B cell (primary cell): Measurements from ENCODE around the gene P2RX7. TPM values are rescaled to one million over a fixed set of nuclear protein-coding genes. Genes with fewer than 3 reads are reported as not detected.

Source experiments
- ATAC-seq: fragments of 200-7000 bp; cut with Tn5 transposase; one replicate; pipeline ENCODE4 v1.10.0; 2021; ENCODE audit warnings: low read depth, mild to moderate bottlenecking, moderate number of reproducible peaks, moderate library complexity
- CTCF ChIA-PET: fragments of 350-600 bp; sonication (Branson Sonifier 250); formaldehyde crosslinking; loops from one replicate; lab custom pipeline; 2021; ENCODE audit warnings: antibody characterized with exemption, inconsistent platforms; lab: Charles Lee
- POLR2A ChIA-PET: fragments of 350-600 bp; sonication (Branson Sonifier 250); formaldehyde crosslinking; loops from one replicate; lab custom pipeline; 2021; ENCODE audit warnings: antibody characterized with exemption; lab: Charles Lee
- DNase-seq: peaks from one replicate; pipeline ENCODE4 v3.0.0; 2013
- H2AFZ ChIP-seq: 2 replicates; pipeline ENCODE4 v1.6.1; 2012; ENCODE audit warnings: mild to moderate bottlenecking, low read depth, low read length; ENCODE audit not compliant: insufficient read depth, poor library complexity, severe bottlenecking
- H3K27ac ChIP-seq, 2 donors: 1 replicate in 1 of 2; 2 replicates in 1 of 2; pipeline ENCODE4 v1.5.1; 2012 to 2013; ENCODE audit warnings: low read length in 2 of 2, mild to moderate bottlenecking in 2 of 2, moderate library complexity in 1 of 2
- H3K27me3 ChIP-seq, 4 experiments: fragments of 200-600 bp in 1 of 4; sonication (generic) in 1 of 4; replicated peaks in 1 of 4; 1 replicate in 2 of 4; 2 replicates in 2 of 4; pipeline versions ENCODE4 v1.6.1 to v1.7.0; 2013 to 2016; ENCODE audit warnings: low read length in 3 of 4, mild to moderate bottlenecking in 2 of 4, mixed read lengths in 1 of 4, moderate library complexity in 1 of 4; ENCODE audit not compliant: insufficient read depth in 4 of 4, control insufficient read depth in 3 of 4; ENCODE audit errors: control extremely low read depth in 1 of 4
- H3K36me3 ChIP-seq, 2 experiments: replicated peaks in 1 of 2; 1 replicate in 1 of 2; 2 replicates in 1 of 2; pipeline versions ENCODE4 v1.6.1 to v1.7.1; 2013; ENCODE audit warnings: low read length in 1 of 2; ENCODE audit not compliant: insufficient read depth in 2 of 2, control insufficient read depth in 1 of 2; ENCODE audit errors: control extremely low read depth in 1 of 2, extremely low read depth in 1 of 2
- H3K4me1 ChIP-seq, 2 donors: fragments of 200-600 bp in 1 of 2; sonication (generic) in 1 of 2; 1 replicate in 1 of 2; 2 replicates in 1 of 2; pipeline versions ENCODE4 v1.5.1 to v1.6.1; 2013 to 2017; ENCODE audit warnings: low read length in 2 of 2; ENCODE audit not compliant: control insufficient read depth in 2 of 2, insufficient read depth in 2 of 2
- H3K4me2 ChIP-seq: replicated peaks from 2 replicates; pipeline ENCODE3; 2012; ENCODE audit warnings: mild to moderate bottlenecking, low read depth, low read length; ENCODE audit not compliant: poor library complexity, severe bottlenecking
- H3K4me3 ChIP-seq, 5 experiments: fragments of 200-600 bp in 1 of 5; sonication (generic) in 1 of 5; 1 replicate in 3 of 5; 2 replicates in 2 of 5; pipeline versions ENCODE4 v1.5.1 to v1.7.0; 2011 to 2016; ENCODE audit warnings: low read length in 4 of 5, mild to moderate bottlenecking in 4 of 5, low read depth in 2 of 5, control low read depth in 1 of 5, moderate library complexity in 1 of 5; ENCODE audit not compliant: insufficient read depth in 1 of 5; ENCODE audit errors: control extremely low read depth in 1 of 5, extremely low read depth in 1 of 5
- H3K79me2 ChIP-seq: fragments of 200-600 bp; sonication (generic); one replicate; pipeline ENCODE4 v1.6.0; 2016; ENCODE audit warnings: low read length; ENCODE audit not compliant: control insufficient read depth, insufficient read depth
- H3K9ac ChIP-seq: fragments of 200-600 bp; sonication (generic); 2 replicates; pipeline ENCODE4 v1.6.1; 2017; ENCODE audit warnings: mild to moderate bottlenecking, low read length, moderate library complexity
- H3K9me3 ChIP-seq, 3 donors: one replicate each; pipeline versions ENCODE4 v1.6.1 to v1.7.1; 2013; ENCODE audit warnings: low read length in 2 of 3; ENCODE audit not compliant: control insufficient read depth in 2 of 3, insufficient read depth in 1 of 3; ENCODE audit errors: control extremely low read depth in 1 of 3
- H4K20me1 ChIP-seq: 2 replicates; pipeline ENCODE4 v1.6.0; 2012; ENCODE audit warnings: mild to moderate bottlenecking, low read length; ENCODE audit not compliant: insufficient read depth, control insufficient read depth, poor library complexity, severe bottlenecking
- H3K27ac Mint-ChIP-seq: one replicate; pipeline ENCODE4 v1.8.0; 2021; ENCODE audit warnings: mixed read lengths
- H3K27me3 Mint-ChIP-seq: one replicate; pipeline ENCODE4 v1.8.0; 2021; ENCODE audit warnings: mixed read lengths
- H3K4me1 Mint-ChIP-seq: one replicate; pipeline ENCODE4 v1.8.0; 2021; ENCODE audit warnings: mixed read lengths
- H3K4me3 Mint-ChIP-seq: one replicate; pipeline ENCODE4 v1.8.0; 2021; ENCODE audit warnings: mixed read lengths
- H3K9me3 Mint-ChIP-seq: one replicate; pipeline ENCODE4 v1.8.0; 2022; ENCODE audit warnings: mixed read lengths; ENCODE audit not compliant: insufficient read depth
- EZH2 ChIP-seq: IDR thresholded peaks from 2 replicates; pipeline ENCODE4 v1.6.1; 2012; ENCODE audit warnings: borderline replicate concordance, low read depth, mild to moderate bottlenecking, moderate library complexity, low read length; ENCODE audit not compliant: insufficient read depth, poor library complexity, severe bottlenecking
- WGBS: methylation state at CpG from one replicate; pipeline ENCODE4 v1.1.5; 2013; ENCODE audit warnings: missing lambda C conversion rate; ENCODE audit not compliant: insufficient coverage; 5-methylcytosine and 5-hydroxymethylcytosine counted together
- intact Hi-C: fragments of 100-400 bp; cut with micrococcal nuclease; formaldehyde crosslinking; loops from one replicate; pipeline ENCODE4 v1.10.0; 2022
- polyA plus RNA-seq: library from polyadenylated mRNA; depleted of rRNA; stranded (reverse); fragments of >200 nt; gene quantifications from 2 replicates; pipeline ENCODE4 v1.2.3, GENCODE V29; 2012
- total RNA-seq, 2 donors: library from RNA; stranded (reverse); fragments of 120-200 nt in 1 of 2; gene quantifications; 1 replicate in 1 of 2; 2 replicates in 1 of 2; pipeline versions ENCODE4 v1.2.3 to v1.2.4, GENCODE V29; 2013 to 2022
- TF ChIP-seq, protein P1 (sequence below): fragments of 200-600 bp; IDR thresholded peaks from one replicate; pipeline ENCODE4 v1.8.0; 2022; ENCODE audit warnings: antibody characterized with exemption, mild to moderate bottlenecking

The P2RX7 gene
- total and polyA plus RNA-seq, 2 donors (not counting 1 experiment from before 2014, with no cell fraction given), result 5.3 to 6.3 TPM

DNA sequence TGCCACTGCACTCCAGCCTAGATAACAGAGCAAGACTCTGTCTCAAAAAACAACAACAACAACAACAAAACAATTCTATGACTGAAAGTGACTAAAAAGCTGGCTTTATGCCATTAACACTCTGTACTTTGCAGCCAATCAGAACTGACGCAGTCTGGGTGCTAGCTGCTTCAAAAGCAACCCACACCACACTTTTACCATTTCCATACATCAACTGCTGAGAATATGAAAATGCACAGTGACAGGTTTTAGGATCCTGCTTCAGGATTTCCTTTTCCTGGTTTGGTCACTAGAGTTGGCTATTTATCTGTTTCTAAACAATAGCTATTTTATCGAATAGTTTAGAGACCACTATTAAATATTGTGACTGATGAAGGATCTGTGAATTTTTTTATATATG is 54.1 kb downstream of the P2RX7 start:
- WGBS, result 100% methylated on average over 1 of the region's 2 CpGs
- POLR2A ChIA-PET, result no interaction called here

DNA sequence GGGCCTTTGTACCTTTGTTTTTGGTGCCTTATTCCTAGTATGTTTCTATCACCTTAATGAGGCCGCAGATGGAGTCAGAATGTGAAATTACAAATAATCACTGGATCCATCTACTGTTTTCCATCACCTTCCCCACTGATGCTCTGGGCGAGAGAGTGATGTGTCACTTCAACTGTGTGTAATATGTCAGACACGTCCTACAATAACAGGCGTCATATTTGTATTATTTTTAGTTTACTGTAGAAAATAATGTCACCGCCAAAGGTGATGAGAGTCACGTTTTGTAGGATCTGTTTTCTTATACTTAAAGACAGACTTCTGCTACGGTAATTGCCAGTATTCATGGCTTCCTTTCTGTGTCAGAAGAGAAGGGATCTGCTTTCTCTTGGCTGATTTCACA is 54.8 kb downstream of the P2RX7 start:
- Mint-ChIP-seq H3K4me1 (peaks cover 18% of the 10 kb centered on the region), H3K27me3 (no peaks in the 10 kb centered on the region), H3K4me3 (no peak overlapping the region), H3K27ac (no peak overlapping the region), H3K9me3 (peaks cover 3% of the 10 kb centered on the region)
- Histone ChIP-seq H3K4me2 (no peak overlapping the region), H4K20me1 (no peaks in the 10 kb centered on the region), H3K36me3 (no peaks in the 10 kb centered on the region), H3K27ac (no peak overlapping the region), H3K4me1 (peaks cover 7 to 16% of the 10 kb centered on the region in 2 donors), H2AFZ (no peak overlapping the region), H3K9ac (no peak overlapping the region), H3K79me2 (no peaks in the 10 kb centered on the region), H3K27me3 (no peaks in the 10 kb centered on the region), H3K9me3 (no peaks in the 10 kb centered on the region), H3K4me3 (no peak overlapping the region)
- TF ChIP-seq, protein P1, sequence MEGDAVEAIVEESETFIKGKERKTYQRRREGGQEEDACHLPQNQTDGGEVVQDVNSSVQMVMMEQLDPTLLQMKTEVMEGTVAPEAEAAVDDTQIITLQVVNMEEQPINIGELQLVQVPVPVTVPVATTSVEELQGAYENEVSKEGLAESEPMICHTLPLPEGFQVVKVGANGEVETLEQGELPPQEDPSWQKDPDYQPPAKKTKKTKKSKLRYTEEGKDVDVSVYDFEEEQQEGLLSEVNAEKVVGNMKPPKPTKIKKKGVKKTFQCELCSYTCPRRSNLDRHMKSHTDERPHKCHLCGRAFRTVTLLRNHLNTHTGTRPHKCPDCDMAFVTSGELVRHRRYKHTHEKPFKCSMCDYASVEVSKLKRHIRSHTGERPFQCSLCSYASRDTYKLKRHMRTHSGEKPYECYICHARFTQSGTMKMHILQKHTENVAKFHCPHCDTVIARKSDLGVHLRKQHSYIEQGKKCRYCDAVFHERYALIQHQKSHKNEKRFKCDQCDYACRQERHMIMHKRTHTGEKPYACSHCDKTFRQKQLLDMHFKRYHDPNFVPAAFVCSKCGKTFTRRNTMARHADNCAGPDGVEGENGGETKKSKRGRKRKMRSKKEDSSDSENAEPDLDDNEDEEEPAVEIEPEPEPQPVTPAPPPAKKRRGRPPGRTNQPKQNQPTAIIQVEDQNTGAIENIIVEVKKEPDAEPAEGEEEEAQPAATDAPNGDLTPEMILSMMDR, result no peak
- TF ChIP-seq EZH2, result no peak
- ChIA-PET CTCF (interaction anchor here (0.6 to 0.9 kb wide), 2 partner anchors 13 to 20 kb away, joined by 3 to 4 read pairs; no protein-coding TSS in a partner anchor), POLR2A (no interaction called here)
- WGBS, result 80% methylated on average over 1 of the region's 7 CpGs
- ATAC-seq (no peak), DNase-seq (no peak)
- intact Hi-C loops, result no loop called here

More for the DNA sequence above, 54.1 kb downstream of the P2RX7 start:
- no peaks in the 10 kb centered on the region for H3K36me3 ChIP-seq
- H3K27me3 ChIP-seq, result no peaks in the 10 kb centered on the region
- H3K9me3 ChIP-seq, result peaks cover 0 to 4% (median 0%) of the 10 kb centered on the region in 3 donors
- no peak overlapping the region for H2AFZ ChIP-seq
- Mint-ChIP-seq H3K27ac (no peak overlapping the region), H3K4me1 (peaks cover 18% of the 10 kb centered on the region), H3K9me3 (peaks cover 3% of the 10 kb centered on the region), H3K27me3 (no peaks in the 10 kb centered on the region), H3K4me3 (no peak overlapping the region)
- no peak for DNase-seq
- H3K4me3 ChIP-seq, result no peak overlapping the region
- H3K27ac ChIP-seq, result no peak overlapping the region
- TF ChIP-seq, protein P1, result no peak
- TF ChIP-seq EZH2, result no peak
- no peaks in the 10 kb centered on the region for H4K20me1 ChIP-seq
- no peak overlapping the region for H3K4me2 ChIP-seq
- peaks cover 7 to 16% of the 10 kb centered on the region in 2 donors for H3K4me1 ChIP-seq
- intact Hi-C loops, result no loop called here
- no peaks in the 10 kb centered on the region for H3K79me2 ChIP-seq
- H3K9ac ChIP-seq, result no peak overlapping the region
- CTCF ChIA-PET, result interaction anchor here (0.9 kb wide), 1 partner anchor 21 kb away, joined by 3 read pairs; no protein-coding TSS in a partner anchor
- ATAC-seq, result no peak
